Neural cell (in vitro differentiated cells): Measurements from ENCODE around the gene RAB27A.
"Not testable (repeated sequence)": the region's sequence is repeated elsewhere in the genome, so short reads cannot be mapped to it uniquely, and the experiment has no call there.

Source experiments
- EP300 ChIP-seq: fragments of 450-650 bp; conservative IDR thresholded peaks from 2 replicates; pipeline ENCODE4 v1.6.1; 2014; ENCODE audit warnings: antibody characterized with exemption, mild to moderate bottlenecking, moderate library complexity; ENCODE audit not compliant: poor library complexity, severe bottlenecking
- EZH2 ChIP-seq: fragments of 200-600, 300-800 bp; shearing (Covaris generic), sonication (generic); IDR thresholded peaks from 2 replicates; pipeline ENCODE4 v1.6.1; 2014; ENCODE audit warnings: antibody characterized with exemption, low read length, borderline replicate concordance, mild to moderate bottlenecking; ENCODE audit not compliant: insufficient read depth, poor library complexity, severe bottlenecking
- POLR2AphosphoS5 ChIP-seq: IDR thresholded peaks from 2 replicates; pipeline ENCODE4 v1.6.1; 2012
- SMC3 ChIP-seq: fragments of 450-650 bp; conservative IDR thresholded peaks from 2 replicates; pipeline ENCODE4 v1.6.1; 2014; ENCODE audit warnings: antibody characterized with exemption, mild to moderate bottlenecking, moderate library complexity; ENCODE audit not compliant: poor library complexity
- TAF1 ChIP-seq: IDR thresholded peaks from 2 replicates; pipeline ENCODE4 v1.6.1; 2012; ENCODE audit warnings: low read depth
- TF ChIP-seq, protein P1 (sequence below): fragments of 450-650 bp; IDR thresholded peaks from 2 replicates; pipeline ENCODE4 v1.5.1; 2014; ENCODE audit warnings: antibody characterized with exemption, mild to moderate bottlenecking, moderate library complexity; ENCODE audit not compliant: poor library complexity, severe bottlenecking
- TF ChIP-seq, protein P2 (sequence below): IDR thresholded peaks from 2 replicates; pipeline ENCODE4 v1.6.1; 2012; ENCODE audit warnings: borderline replicate concordance

DNA sequence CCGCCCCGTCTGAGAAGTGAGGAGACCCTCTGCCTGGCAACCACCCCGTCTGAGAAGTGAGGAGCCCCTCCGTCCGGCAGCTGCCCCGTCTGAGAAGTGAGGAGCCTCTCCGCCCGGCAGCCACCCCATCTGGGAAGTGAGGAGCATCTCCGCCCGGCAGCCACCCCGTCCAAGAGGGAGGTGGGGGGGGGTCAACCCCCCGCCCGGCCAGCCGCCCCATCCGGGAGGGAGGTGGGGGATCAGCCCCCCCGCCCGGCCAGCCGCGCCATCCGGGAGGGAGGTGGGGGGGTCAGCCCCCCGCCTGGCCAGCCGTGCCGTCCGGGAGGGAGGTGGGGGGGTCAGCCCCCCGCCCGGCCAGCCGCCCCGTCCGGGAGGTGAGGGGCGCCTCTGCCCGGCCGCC is 13.2 kb upstream of the RAB27A start:
- TF ChIP-seq, protein P1, sequence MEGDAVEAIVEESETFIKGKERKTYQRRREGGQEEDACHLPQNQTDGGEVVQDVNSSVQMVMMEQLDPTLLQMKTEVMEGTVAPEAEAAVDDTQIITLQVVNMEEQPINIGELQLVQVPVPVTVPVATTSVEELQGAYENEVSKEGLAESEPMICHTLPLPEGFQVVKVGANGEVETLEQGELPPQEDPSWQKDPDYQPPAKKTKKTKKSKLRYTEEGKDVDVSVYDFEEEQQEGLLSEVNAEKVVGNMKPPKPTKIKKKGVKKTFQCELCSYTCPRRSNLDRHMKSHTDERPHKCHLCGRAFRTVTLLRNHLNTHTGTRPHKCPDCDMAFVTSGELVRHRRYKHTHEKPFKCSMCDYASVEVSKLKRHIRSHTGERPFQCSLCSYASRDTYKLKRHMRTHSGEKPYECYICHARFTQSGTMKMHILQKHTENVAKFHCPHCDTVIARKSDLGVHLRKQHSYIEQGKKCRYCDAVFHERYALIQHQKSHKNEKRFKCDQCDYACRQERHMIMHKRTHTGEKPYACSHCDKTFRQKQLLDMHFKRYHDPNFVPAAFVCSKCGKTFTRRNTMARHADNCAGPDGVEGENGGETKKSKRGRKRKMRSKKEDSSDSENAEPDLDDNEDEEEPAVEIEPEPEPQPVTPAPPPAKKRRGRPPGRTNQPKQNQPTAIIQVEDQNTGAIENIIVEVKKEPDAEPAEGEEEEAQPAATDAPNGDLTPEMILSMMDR = not testable (repeated sequence)
- TF ChIP-seq POLR2AphosphoS5, EZH2, TAF1, EP300, SMC3: not testable (repeated sequence)
- TF ChIP-seq, protein P2, sequence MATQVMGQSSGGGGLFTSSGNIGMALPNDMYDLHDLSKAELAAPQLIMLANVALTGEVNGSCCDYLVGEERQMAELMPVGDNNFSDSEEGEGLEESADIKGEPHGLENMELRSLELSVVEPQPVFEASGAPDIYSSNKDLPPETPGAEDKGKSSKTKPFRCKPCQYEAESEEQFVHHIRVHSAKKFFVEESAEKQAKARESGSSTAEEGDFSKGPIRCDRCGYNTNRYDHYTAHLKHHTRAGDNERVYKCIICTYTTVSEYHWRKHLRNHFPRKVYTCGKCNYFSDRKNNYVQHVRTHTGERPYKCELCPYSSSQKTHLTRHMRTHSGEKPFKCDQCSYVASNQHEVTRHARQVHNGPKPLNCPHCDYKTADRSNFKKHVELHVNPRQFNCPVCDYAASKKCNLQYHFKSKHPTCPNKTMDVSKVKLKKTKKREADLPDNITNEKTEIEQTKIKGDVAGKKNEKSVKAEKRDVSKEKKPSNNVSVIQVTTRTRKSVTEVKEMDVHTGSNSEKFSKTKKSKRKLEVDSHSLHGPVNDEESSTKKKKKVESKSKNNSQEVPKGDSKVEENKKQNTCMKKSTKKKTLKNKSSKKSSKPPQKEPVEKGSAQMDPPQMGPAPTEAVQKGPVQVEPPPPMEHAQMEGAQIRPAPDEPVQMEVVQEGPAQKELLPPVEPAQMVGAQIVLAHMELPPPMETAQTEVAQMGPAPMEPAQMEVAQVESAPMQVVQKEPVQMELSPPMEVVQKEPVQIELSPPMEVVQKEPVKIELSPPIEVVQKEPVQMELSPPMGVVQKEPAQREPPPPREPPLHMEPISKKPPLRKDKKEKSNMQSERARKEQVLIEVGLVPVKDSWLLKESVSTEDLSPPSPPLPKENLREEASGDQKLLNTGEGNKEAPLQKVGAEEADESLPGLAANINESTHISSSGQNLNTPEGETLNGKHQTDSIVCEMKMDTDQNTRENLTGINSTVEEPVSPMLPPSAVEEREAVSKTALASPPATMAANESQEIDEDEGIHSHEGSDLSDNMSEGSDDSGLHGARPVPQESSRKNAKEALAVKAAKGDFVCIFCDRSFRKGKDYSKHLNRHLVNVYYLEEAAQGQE = not testable (repeated sequence)
